Measurements from ENCODE around the gene POLR2C. TPM values are rescaled to one million over a fixed set of nuclear protein-coding genes. Genes with fewer than 3 reads are reported as not detected.

Gene POLR2C
- total and polyA plus RNA-seq, 2 experiments from 2014 or later, result 56.6 to 92.5 TPM

DNA sequence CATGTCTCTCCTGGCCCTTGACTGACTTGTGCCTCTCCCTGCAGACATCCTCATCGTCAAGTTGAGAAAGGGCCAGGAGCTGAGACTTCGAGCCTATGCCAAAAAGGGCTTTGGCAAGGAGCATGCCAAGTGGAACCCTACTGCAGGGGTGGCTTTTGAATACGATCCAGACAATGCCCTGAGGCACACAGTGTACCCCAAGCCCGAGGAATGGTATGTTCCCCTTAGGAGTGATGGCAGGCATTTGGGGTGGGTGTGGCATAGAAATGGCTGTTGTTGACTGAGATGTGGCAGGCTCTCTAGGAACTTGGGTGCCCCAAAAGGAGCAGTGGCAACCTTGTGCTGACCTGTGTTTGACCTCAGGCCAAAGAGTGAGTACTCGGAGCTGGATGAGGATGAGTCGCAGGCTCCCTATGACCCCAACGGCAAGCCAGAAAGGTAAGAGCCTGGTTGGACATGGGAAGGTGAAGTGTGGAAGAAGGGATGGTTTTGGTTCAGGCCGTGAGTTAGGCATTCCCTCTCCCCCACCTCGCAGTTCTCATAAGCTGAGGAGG lies 7.5 kb downstream of the POLR2C start:
- WGBS (ENCODE audit: low lambda C conversion rate, missing lambda C conversion rate), result 79% methylated on average over 9 of the region's 9 CpGs
- Histone ChIP-seq H2AFZ (no peak overlapping the region), H3K27ac (peak overlapping the region; percentile 88), H3K9me2 (replicated peaks; ENCODE audit: insufficient read depth) (no peaks in the 10 kb centered on the region), H3K4me3 (no peak overlapping the region), H4K20me1 (ENCODE audit: insufficient read depth, poor library complexity, severe bottlenecking) (no peaks in the 10 kb centered on the region), H3K9me3 (ENCODE audit: low read depth) (no peaks in the 10 kb centered on the region), H3K4me1 (ENCODE audit: insufficient read depth) (peaks cover 30% of the 10 kb centered on the region), H3K79me2 (peaks cover 28% of the 10 kb centered on the region), H3K4me2 (no peak overlapping the region), H3K36me3 (replicated peaks; ENCODE audit: insufficient read depth, low read depth) (no peaks in the 10 kb centered on the region), H3K27me3 (no peaks in the 10 kb centered on the region)
- TF ChIP-seq EZH2phosphoT487 (IDR thresholded peaks at IDR 0.05; ENCODE audit: low read depth, severe bottlenecking, unreplicated experiment), result no peak
- TF ChIP-seq CTCF (IDR thresholded peaks at IDR 0.05; ENCODE audit: poor library complexity), result no peak
- TF ChIP-seq EZH2 (IDR thresholded peaks at IDR 0.05; ENCODE audit: borderline replicate concordance), result no peak
- no peak for DNase-seq (ENCODE audit: low spot score)

- DNase-seq (ENCODE audit: low spot score), result peak; percentile 51
- TF ChIP-seq EZH2phosphoT487 (IDR thresholded peaks at IDR 0.05; ENCODE audit: low read depth, severe bottlenecking, unreplicated experiment) (no peak), EZH2 (IDR thresholded peaks at IDR 0.05; ENCODE audit: borderline replicate concordance) (no peak), CTCF (IDR thresholded peaks at IDR 0.05; ENCODE audit: poor library complexity) (no peak)
- Histone ChIP-seq H4K20me1 (ENCODE audit: insufficient read depth, poor library complexity, severe bottlenecking) (no peaks in the 10 kb centered on the region), H3K36me3 (replicated peaks; ENCODE audit: insufficient read depth, low read depth) (no peaks in the 10 kb centered on the region), H3K4me2 (no peak overlapping the region), H3K27ac (peak overlapping the region; percentile 88), H3K9me2 (replicated peaks; ENCODE audit: insufficient read depth) (no peaks in the 10 kb centered on the region), H3K4me1 (ENCODE audit: insufficient read depth) (peaks cover 30% of the 10 kb centered on the region), H3K27me3 (no peaks in the 10 kb centered on the region), H2AFZ (no peak overlapping the region), H3K9me3 (ENCODE audit: low read depth) (no peaks in the 10 kb centered on the region), H3K79me2 (peaks cover 21% of the 10 kb centered on the region), H3K4me3 (no peak overlapping the region)
- WGBS (ENCODE audit: low lambda C conversion rate, missing lambda C conversion rate), result 63% methylated on average over 6 of the region's 6 CpGs
Measured at GRCh38 chr16:57470711-57471110, 8.2 kb downstream of the POLR2C start.

- H3K36me3 ChIP-seq (replicated peaks; ENCODE audit: insufficient read depth, low read depth), result no peaks in the 10 kb centered on the region
- peak overlapping the region; percentile 88 for H3K27ac ChIP-seq
- no peak overlapping the region for H3K4me3 ChIP-seq
- no peak for DNase-seq (ENCODE audit: low spot score)
- peaks cover 20% of the 10 kb centered on the region for H3K79me2 ChIP-seq
- no peak overlapping the region for H2AFZ ChIP-seq
- no peaks in the 10 kb centered on the region for H3K9me3 ChIP-seq (ENCODE audit: low read depth)
- no peak overlapping the region for H3K4me2 ChIP-seq
- no peaks in the 10 kb centered on the region for H3K9me2 ChIP-seq (replicated peaks; ENCODE audit: insufficient read depth)
- WGBS (ENCODE audit: low lambda C conversion rate, missing lambda C conversion rate), result 79% methylated on average over 1 of the region's 1 CpG
- H3K27me3 ChIP-seq, result no peaks in the 10 kb centered on the region
- TF ChIP-seq EZH2phosphoT487 (IDR thresholded peaks at IDR 0.05; ENCODE audit: low read depth, severe bottlenecking, unreplicated experiment), result no peak
- no peak for TF ChIP-seq CTCF (IDR thresholded peaks at IDR 0.05; ENCODE audit: poor library complexity)
- TF ChIP-seq EZH2 (IDR thresholded peaks at IDR 0.05; ENCODE audit: borderline replicate concordance), result no peak
- peaks cover 31% of the 10 kb centered on the region for H3K4me1 ChIP-seq (ENCODE audit: insufficient read depth)
- H4K20me1 ChIP-seq (ENCODE audit: insufficient read depth, poor library complexity, severe bottlenecking), result peaks cover 3% of the 10 kb centered on the region
Measured at GRCh38 chr16:57471209-57471608, 8.7 kb downstream of the POLR2C start.

Measured in hepatocyte (in vitro differentiated cells).